ENCODE measurements around the gene GPR89B.
"Not testable (repeated sequence)": the region's sequence is repeated elsewhere in the genome, so short reads cannot be mapped to it uniquely, and the experiment has no call there.

The GPR89B gene

DNA sequence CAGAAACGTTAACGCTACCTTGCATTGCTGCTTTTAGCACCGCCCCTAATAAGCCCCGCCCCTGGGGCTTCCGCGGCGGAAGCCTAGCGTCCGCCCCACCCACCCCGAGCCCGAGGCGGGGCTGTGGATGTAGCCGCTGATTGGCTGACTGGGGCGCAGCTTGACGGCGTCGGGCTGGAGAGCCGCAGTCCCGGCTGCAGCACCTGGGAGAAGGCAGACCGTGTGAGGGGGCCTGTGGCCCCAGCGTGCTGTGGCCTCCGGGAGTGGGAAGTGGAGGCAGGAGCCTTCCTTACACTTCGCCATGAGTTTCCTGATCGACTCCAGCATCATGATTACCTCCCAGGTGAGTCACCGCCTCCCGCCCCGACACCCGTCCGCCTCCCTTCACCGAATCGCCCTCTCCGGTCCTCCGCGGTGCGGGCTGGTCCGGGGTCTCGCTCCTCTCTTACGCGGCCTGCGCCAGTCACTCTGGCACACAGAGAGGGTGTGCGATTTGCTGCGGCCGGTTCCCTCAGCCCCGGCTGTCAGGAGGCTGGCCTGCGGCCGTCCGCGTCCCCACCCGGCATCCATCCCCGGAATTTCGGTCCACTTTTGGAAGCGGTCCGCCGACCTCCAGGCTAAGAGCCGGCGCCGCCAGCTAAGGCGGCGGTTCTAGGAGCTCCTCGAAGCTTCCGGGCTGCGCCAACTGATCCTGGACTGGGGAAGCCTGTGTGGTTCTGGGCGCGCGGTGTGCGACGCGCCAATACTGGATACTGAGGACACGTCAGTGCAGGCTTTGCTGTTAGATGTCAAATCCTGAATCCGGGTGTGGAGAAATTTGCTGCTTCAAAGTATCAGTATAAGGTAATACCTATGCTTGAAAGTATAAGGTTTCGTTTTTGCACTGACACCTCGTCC lies at the start of gene GPR89B:
GPR89B (plus strand) TSS at position 185 of the 897 bp plus-strand sequence; CDS start at position 302, 117 bp downstream.
- H3K4me1 ChIP-seq (ENCODE audit: low read depth, poor library complexity, severe bottlenecking), result peaks cover 39% of the 10 kb centered on the region
- peak within 1 kb of the TSS; percentile 85 for H3K9ac ChIP-seq
- H3K4me2 ChIP-seq, result peak within 1 kb of the TSS; percentile 70
- peak within 1 kb of the TSS; percentile 98 for H3K4me3 ChIP-seq (IDR thresholded peaks at IDR 0.05; ENCODE audit: insufficient read depth, low read depth, low read length)
- H3K36me3 ChIP-seq (ENCODE audit: insufficient read depth); H3K27me3 ChIP-seq (ENCODE audit: insufficient read depth, low read depth); H4K20me1 ChIP-seq (ENCODE audit: insufficient read depth): not testable (repeated sequence)
- peak within 1 kb of the TSS; percentile 67 for H3K27ac ChIP-seq
- peak within 1 kb of the TSS; percentile 96 for H2AFZ ChIP-seq (ENCODE audit: low read depth)
- peaks cover 36% of the 10 kb centered on the region for H3K79me2 ChIP-seq (ENCODE audit: insufficient read depth, low read depth)

DNA sequence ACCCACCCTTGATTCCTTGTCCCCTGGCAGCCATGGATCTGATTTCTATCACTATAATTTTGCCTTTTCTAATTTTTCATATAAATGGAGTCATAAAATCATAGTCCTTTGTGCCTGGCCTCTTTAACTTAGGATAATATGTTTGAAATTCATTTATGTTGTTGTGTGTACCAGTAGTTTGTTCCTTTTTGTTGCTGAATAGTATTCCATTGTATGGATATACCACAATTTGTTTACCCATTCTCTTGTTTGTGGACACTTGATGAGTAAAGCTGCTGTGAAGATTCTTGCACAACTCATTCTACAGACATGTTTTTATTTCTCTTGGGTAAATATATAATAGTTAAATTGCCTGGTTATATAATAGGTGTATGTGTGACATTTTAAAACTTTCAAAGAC lies 48.3 kb upstream of the GPR89B start:
- no peak overlapping the region for H3K27ac ChIP-seq
- H3K9ac ChIP-seq, result no peak overlapping the region
- H4K20me1 ChIP-seq (ENCODE audit: insufficient read depth), result no peaks in the 10 kb centered on the region
- TF ChIP-seq, protein P1, sequence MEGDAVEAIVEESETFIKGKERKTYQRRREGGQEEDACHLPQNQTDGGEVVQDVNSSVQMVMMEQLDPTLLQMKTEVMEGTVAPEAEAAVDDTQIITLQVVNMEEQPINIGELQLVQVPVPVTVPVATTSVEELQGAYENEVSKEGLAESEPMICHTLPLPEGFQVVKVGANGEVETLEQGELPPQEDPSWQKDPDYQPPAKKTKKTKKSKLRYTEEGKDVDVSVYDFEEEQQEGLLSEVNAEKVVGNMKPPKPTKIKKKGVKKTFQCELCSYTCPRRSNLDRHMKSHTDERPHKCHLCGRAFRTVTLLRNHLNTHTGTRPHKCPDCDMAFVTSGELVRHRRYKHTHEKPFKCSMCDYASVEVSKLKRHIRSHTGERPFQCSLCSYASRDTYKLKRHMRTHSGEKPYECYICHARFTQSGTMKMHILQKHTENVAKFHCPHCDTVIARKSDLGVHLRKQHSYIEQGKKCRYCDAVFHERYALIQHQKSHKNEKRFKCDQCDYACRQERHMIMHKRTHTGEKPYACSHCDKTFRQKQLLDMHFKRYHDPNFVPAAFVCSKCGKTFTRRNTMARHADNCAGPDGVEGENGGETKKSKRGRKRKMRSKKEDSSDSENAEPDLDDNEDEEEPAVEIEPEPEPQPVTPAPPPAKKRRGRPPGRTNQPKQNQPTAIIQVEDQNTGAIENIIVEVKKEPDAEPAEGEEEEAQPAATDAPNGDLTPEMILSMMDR (conservative IDR thresholded peaks at IDR 0.05; ENCODE audit: low read depth, low read length), result no peak
- no peaks in the 10 kb centered on the region for H3K79me2 ChIP-seq (ENCODE audit: insufficient read depth, low read depth)
- no peak overlapping the region for H3K4me2 ChIP-seq
- no peak overlapping the region for H3K4me3 ChIP-seq (IDR thresholded peaks at IDR 0.05; ENCODE audit: insufficient read depth, low read depth, low read length)
- no peak overlapping the region for H2AFZ ChIP-seq (ENCODE audit: low read depth)
- H3K36me3 ChIP-seq (ENCODE audit: insufficient read depth), result no peaks in the 10 kb centered on the region
- H3K27me3 ChIP-seq (ENCODE audit: insufficient read depth, low read depth), result no peaks in the 10 kb centered on the region
- no peaks in the 10 kb centered on the region for H3K4me1 ChIP-seq (ENCODE audit: low read depth, poor library complexity, severe bottlenecking)

DNA sequence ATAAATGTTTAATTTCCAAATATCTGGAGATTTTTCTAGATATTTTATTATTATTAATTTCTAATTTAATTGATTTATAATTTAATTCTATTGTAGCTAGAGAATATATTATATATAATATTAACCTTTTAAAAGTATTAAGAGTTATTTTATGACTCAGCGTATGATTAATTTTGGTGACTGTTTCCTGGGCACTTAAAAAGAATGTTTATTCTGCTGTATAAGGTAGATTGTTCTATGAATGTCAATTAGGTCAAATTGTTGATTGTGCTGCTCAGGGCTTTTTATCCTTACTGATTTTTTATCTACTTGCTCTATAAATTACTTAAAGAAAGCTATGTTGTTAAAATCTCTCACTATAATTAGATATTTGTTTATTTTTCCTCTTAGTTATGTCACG lies 45.7 kb upstream of the GPR89B start:
- Histone ChIP-seq H3K27ac (no peak overlapping the region), H2AFZ (ENCODE audit: low read depth) (no peak overlapping the region), H3K4me3 (IDR thresholded peaks at IDR 0.05; ENCODE audit: insufficient read depth, low read depth, low read length) (no peak overlapping the region), H3K4me2 (no peak overlapping the region), H3K4me1 (ENCODE audit: low read depth, poor library complexity, severe bottlenecking) (no peaks in the 10 kb centered on the region), H3K79me2 (ENCODE audit: insufficient read depth, low read depth) (no peaks in the 10 kb centered on the region), H3K9ac (no peak overlapping the region), H3K36me3 (ENCODE audit: insufficient read depth) (no peaks in the 10 kb centered on the region), H3K27me3 (ENCODE audit: insufficient read depth, low read depth) (no peaks in the 10 kb centered on the region), H4K20me1 (ENCODE audit: insufficient read depth) (no peaks in the 10 kb centered on the region)
- TF ChIP-seq, protein P1 (conservative IDR thresholded peaks at IDR 0.05; ENCODE audit: low read depth, low read length), result no peak; the same call in 1 of the 2 replicates

DNA sequence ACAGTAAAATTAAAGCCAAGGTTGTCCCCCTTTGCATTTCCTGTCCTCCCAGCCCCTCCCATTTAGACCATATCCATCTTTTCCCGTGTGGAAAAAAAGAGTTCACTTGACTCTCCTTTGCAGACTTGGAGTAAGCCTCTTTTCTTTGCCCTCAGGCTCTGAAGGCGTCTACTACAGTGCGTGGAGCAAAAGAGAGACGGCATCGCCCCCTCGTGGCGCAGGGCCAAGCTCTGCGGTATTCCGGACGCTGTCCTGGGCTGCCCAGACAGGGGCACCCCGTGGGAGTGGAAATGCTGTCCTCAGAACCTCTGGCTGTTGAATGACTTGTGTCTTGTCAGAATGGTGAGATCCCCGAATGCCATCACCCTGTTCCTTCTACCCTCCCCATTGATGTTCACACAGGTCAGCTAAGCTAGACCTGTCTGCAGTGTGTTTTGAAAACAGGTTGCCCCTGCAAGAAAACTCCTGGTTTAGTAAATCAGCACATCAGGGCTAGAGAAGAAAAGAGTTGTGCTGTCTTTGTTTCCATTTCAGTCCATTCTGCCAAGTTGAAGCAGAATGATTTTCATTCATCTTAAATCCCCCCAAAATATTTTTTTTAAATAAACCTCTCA lies 37.9 kb upstream of the GPR89B start:
- TF ChIP-seq, protein P1 (conservative IDR thresholded peaks at IDR 0.05; ENCODE audit: low read depth, low read length), result peak; percentile 73
- H3K27me3 ChIP-seq (ENCODE audit: insufficient read depth, low read depth), result no peaks in the 10 kb centered on the region
- H3K27ac ChIP-seq, result no peak overlapping the region
- no peaks in the 10 kb centered on the region for H3K79me2 ChIP-seq (ENCODE audit: insufficient read depth, low read depth)
- no peak overlapping the region for H2AFZ ChIP-seq (ENCODE audit: low read depth)
- H3K4me3 ChIP-seq (IDR thresholded peaks at IDR 0.05; ENCODE audit: insufficient read depth, low read depth, low read length), result no peak overlapping the region
- H4K20me1 ChIP-seq (ENCODE audit: insufficient read depth), result no peaks in the 10 kb centered on the region
- no peaks in the 10 kb centered on the region for H3K4me1 ChIP-seq (ENCODE audit: low read depth, poor library complexity, severe bottlenecking)
- H3K9ac ChIP-seq, result no peak overlapping the region
- no peaks in the 10 kb centered on the region for H3K36me3 ChIP-seq (ENCODE audit: insufficient read depth)
- H3K4me2 ChIP-seq, result no peak overlapping the region
